Prostate gland (tissue), 2 donors: ENCODE data around the gene SPOCK1. TPM values are rescaled to one million over a fixed set of nuclear protein-coding genes. Genes with fewer than 3 reads are reported as not detected.

Source experiments
- DNase-seq: peaks from one replicate; pipeline ENCODE4 v3.0.0-alpha.2; 2019; ENCODE audit warnings: low spot score
- H3K27ac ChIP-seq, 2 donors: fragments of 200-600 bp; sonication (generic); 2 replicates each; pipeline ENCODE4 v1.5.1; 2017 to 2019
- H3K27me3 ChIP-seq: fragments of 200-600 bp; sonication (generic); replicated peaks from 2 replicates; pipeline ENCODE4 v1.5.1; 2019; ENCODE audit not compliant: insufficient read depth
- H3K36me3 ChIP-seq, 2 donors: fragments of 200-600 bp; sonication (generic); 1 replicate in 1 of 2; 2 replicates in 1 of 2; pipeline versions ENCODE4 v1.5.1 to v1.8.1; 2017 to 2019
- H3K4me1 ChIP-seq: fragments of 200-600 bp; sonication (generic); replicated peaks from 2 replicates; pipeline ENCODE4 v1.5.1; 2019
- H3K4me3 ChIP-seq, 2 donors: fragments of 200-600 bp; sonication (generic); 2 replicates each; pipeline ENCODE4 v1.5.1; 2017 to 2019
- H3K9me3 ChIP-seq: fragments of 200-600 bp; sonication (generic); 2 replicates; pipeline ENCODE4 v1.5.1; 2017
- CTCF ChIP-seq, 4 experiments: fragments of 200-600 bp in 2 of 4; fragments of 450-650 bp in 2 of 4; sonication (generic) in 2 of 4; IDR thresholded peaks; 1 replicate in 3 of 4; 2 replicates in 1 of 4; pipeline ENCODE4 v1.5.1; 2016 to 2019; ENCODE audit warnings: antibody characterized with exemption in 4 of 4, mild to moderate bottlenecking in 2 of 4, moderate library complexity in 2 of 4
- POLR2A ChIP-seq: fragments of 450-650 bp; IDR thresholded peaks from one replicate; pipeline ENCODE4 v1.6.1; 2016; ENCODE audit warnings: antibody characterized with exemption, mild to moderate bottlenecking
- POLR2AphosphoS5 ChIP-seq: sonication (generic); formaldehyde crosslinking; IDR thresholded peaks from one replicate; pipeline ENCODE4 v1.6.1; 2017; ENCODE audit warnings: antibody characterized with exemption
- WGBS: methylation state at CpG from one replicate; pipeline ENCODE4 v1.1.5; 2018; 5-methylcytosine and 5-hydroxymethylcytosine counted together
- intact Hi-C: fragments of 100-400 bp; cut with DNase I; formaldehyde crosslinking; loops from one replicate; pipeline ENCODE4 v1.14.2; 2022
- total RNA-seq, 2 donors: library from RNA; depleted of rRNA; stranded (reverse); fragments of >200 nt; gene quantifications; one replicate each; pipeline ENCODE4 v1.1.0, GENCODE V29; 2016

The SPOCK1 gene
- total RNA-seq, 2 donors from 2014 or later, result 89.4 to 92.9 TPM

DNA sequence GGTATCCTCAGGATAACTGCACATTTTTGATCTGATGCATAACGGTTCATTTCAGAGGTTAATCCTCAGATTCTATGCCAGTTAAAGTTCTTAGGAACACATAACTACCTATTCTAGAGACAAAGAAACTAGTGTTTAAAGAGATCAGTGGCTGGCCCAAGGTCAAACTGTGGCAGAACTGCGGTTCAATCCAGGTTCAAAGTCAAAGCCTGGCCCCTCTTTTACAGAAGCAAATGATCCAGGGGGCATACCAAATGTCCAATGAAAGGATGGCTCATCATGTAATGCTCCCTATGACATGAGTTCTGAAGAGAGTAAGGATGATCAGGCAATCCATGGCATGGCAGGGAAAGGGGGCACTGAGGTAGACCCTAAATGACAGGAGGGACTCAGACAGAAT, 283.3 kb downstream of the SPOCK1 start:
- intact Hi-C loops, result no loop called here
- TF ChIP-seq POLR2A, result no peak
- no peak for TF ChIP-seq POLR2AphosphoS5
- no peak for TF ChIP-seq CTCF (IDR thresholded peaks at IDR 0.05)
- Histone ChIP-seq H3K27ac (no peak overlapping the region), H3K9me3 (no peaks in the 10 kb centered on the region), H3K4me3 (no peak overlapping the region), H3K4me1 (peaks cover 5% of the 10 kb centered on the region), H3K27me3 (no peaks in the 10 kb centered on the region), H3K36me3 (no peaks in the 10 kb centered on the region)
- 60% methylated on average over 2 of the region's 2 CpGs for WGBS
- DNase-seq, result no peak

DNA sequence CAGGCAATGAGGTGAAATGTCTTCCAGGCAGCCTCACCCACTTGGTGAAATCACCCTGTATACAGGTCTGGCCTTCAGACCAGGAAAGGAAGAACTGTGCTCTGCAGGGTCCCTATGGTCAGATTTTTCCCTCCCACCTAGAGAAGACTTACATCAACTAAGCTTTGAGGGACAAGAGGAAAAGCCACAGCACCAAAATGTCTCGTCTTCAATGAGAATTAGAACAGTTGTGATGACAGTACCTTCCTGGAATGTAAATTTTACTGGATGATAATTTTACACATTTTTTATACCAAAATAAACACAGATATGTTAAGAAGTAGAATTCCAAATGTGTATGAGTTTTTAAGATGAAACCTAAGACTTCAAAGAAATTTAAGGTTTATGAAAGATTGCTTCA, 283.9 kb downstream of the SPOCK1 start:
- intact Hi-C loops, result no loop called here
- Histone ChIP-seq H3K4me3 (no peak overlapping the region), H3K9me3 (no peaks in the 10 kb centered on the region), H3K36me3 (no peaks in the 10 kb centered on the region), H3K4me1 (peaks cover 6% of the 10 kb centered on the region), H3K27me3 (no peaks in the 10 kb centered on the region), H3K27ac (peak overlapping the region in 1 of 2 donors; percentile 43)
- TF ChIP-seq POLR2AphosphoS5, result no peak
- no peak for TF ChIP-seq POLR2A
- TF ChIP-seq CTCF (IDR thresholded peaks at IDR 0.05), result no peak
- WGBS, result 83% methylated on average over 1 of the region's 1 CpG
- no peak for DNase-seq

DNA sequence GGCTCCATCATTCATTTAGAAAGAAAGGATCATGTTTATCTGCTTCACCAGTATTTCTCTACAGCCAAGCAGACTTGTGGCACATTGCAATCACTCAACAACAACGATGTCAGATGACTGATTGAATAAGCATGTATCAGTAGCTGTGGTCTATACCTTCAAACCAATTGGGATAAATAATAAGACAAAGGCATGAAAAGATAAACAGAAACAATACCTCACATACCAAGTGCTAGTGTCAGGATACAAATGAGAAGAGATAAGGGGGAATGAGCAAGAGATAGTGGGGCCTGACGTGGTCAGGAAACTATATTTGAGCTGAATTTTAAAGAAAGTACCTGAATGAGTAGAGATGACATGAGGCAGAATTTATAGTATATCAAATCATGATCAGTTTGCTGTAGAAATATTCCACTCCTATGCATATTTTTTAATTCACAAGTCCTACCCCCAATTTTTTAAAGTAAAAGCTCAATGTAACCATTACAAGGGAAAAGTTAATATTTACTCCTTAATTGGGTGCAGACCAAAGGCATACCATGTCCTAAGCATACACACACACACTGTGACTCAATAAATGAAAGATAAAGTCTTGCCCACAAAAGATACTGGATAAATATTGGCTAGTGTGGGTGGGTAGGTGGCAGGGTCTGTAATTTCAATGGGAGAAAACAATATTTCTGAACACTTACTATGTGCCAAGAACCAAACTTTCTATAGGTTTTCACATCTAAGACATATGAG, 284.5 kb downstream of the SPOCK1 start:
- WGBS, result 75% methylated on average over 2 of the region's 2 CpGs
- DNase-seq, result no peak

DNA sequence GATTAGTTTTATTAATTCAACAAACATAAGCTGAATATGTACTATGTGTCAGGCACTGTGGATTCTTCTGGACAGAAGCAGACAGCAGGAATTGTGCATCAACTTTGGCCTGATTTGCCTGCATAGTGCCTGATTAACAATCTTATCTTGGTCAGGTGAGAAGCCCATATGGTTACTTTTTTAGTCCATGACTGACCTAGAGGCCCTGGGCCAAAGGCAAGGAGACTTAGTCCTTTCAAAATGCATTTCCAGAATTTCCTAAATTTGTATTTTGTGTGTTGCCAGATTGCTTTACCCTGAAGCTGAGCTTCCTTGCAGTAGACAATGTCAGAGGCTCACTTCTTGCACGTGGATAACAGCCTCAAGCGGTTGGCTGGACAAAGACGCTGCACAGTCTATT, 286.7 kb downstream of the SPOCK1 start:
- TF ChIP-seq POLR2AphosphoS5, result no peak
- no peak for TF ChIP-seq CTCF (IDR thresholded peaks at IDR 0.05)
- TF ChIP-seq POLR2A, result no peak
- H3K27ac ChIP-seq, result no peak overlapping the region

More for the DNA sequence above, 284.5 kb downstream of the SPOCK1 start:
- Histone ChIP-seq H3K4me1 (peaks cover 10% of the 10 kb centered on the region), H3K9me3 (no peaks in the 10 kb centered on the region), H3K27ac (peak overlapping the region in 1 of 2 donors; percentile 43), H3K4me3 (no peak overlapping the region), H3K27me3 (no peaks in the 10 kb centered on the region), H3K36me3 (no peaks in the 10 kb centered on the region)
- TF ChIP-seq POLR2A (no peak), CTCF (IDR thresholded peaks at IDR 0.05) (no peak), POLR2AphosphoS5 (peak; percentile 77)
- intact Hi-C loops, result no loop called here

GRCh38 chr5:137209232-137209809, 289.8 kb downstream of the SPOCK1 start:
- H3K27me3 ChIP-seq, result no peaks in the 10 kb centered on the region
- no peak for TF ChIP-seq CTCF (IDR thresholded peaks at IDR 0.05)
- TF ChIP-seq POLR2AphosphoS5, result no peak
- TF ChIP-seq POLR2A, result no peak
- intact Hi-C loops, result no loop called here
- no peaks in the 10 kb centered on the region for H3K36me3 ChIP-seq
- H3K9me3 ChIP-seq, result no peaks in the 10 kb centered on the region
- H3K27ac ChIP-seq, result peak overlapping the region; percentile 46 to 48
- H3K4me3 ChIP-seq, result no peak overlapping the region
- no peak for DNase-seq
- H3K4me1 ChIP-seq, result peaks cover 5% of the 10 kb centered on the region
- 35% methylated on average over 9 of the region's 9 CpGs for WGBS

More for the DNA sequence above, 286.7 kb downstream of the SPOCK1 start:
- Histone ChIP-seq H3K9me3 (no peaks in the 10 kb centered on the region), H3K4me1 (peaks cover 5% of the 10 kb centered on the region), H3K27me3 (no peaks in the 10 kb centered on the region), H3K4me3 (no peak overlapping the region), H3K36me3 (no peaks in the 10 kb centered on the region)
- intact Hi-C loops, result no loop called here
- no peak for DNase-seq
- WGBS, result 91% methylated on average over 3 of the region's 3 CpGs
